ENCODE measurements around the gene ITGA6.

The ITGA6 gene

GRCh38 chr2:172440795-172441194 is 13.4 kb downstream of the ITGA6 start:
- DNase-seq (ENCODE audit: low read depth, low spot score) = no peak

GRCh38 chr2:172442072-172442895 is 14.9 kb downstream of the ITGA6 start:
- DNase-seq (ENCODE audit: low read depth, low spot score) = peak; percentile 84

- DNase-seq (ENCODE audit: low read depth, low spot score) = no peak
These were observed 18.5 kb downstream of the ITGA6 start for GRCh38 chr2:172445851-172446250.

- DNase-seq (ENCODE audit: low read depth, low spot score) = no peak
These were observed 19.2 kb downstream of the ITGA6 start for GRCh38 chr2:172446474-172447063.

- DNase-seq (ENCODE audit: low read depth, low spot score) = no peak
These were observed 20.6 kb downstream of the ITGA6 start for GRCh38 chr2:172447811-172448493.

- DNase-seq (ENCODE audit: low read depth, low spot score) = peak; percentile 53
These were observed 21.3 kb downstream of the ITGA6 start for GRCh38 chr2:172448544-172449267.

- DNase-seq (ENCODE audit: low read depth, low spot score) = no peak
These were observed 22.6 kb downstream of the ITGA6 start for GRCh38 chr2:172449911-172450550.

- no peak for DNase-seq (ENCODE audit: low read depth, low spot score)
These were observed 24.5 kb downstream of the ITGA6 start for GRCh38 chr2:172451923-172452322.

GRCh38 chr2:172452845-172453244 is 25.5 kb downstream of the ITGA6 start:
- DNase-seq (ENCODE audit: low read depth, low spot score) = no peak

GRCh38 chr2:172454404-172455120 is 27.2 kb downstream of the ITGA6 start:
- no peak for DNase-seq (ENCODE audit: low read depth, low spot score)

- no peak for DNase-seq (ENCODE audit: low read depth, low spot score)
These were observed 27.7 kb downstream of the ITGA6 start for GRCh38 chr2:172455121-172455515.

- DNase-seq (ENCODE audit: low read depth, low spot score) = peak; percentile 64
These were observed 28.6 kb downstream of the ITGA6 start for GRCh38 chr2:172456002-172456401.

GRCh38 chr2:172457536-172457935 is 30.1 kb downstream of the ITGA6 start:
- no peak for DNase-seq (ENCODE audit: low read depth, low spot score)

GRCh38 chr2:172458561-172459124 is 31.3 kb downstream of the ITGA6 start:
- no peak for DNase-seq (ENCODE audit: low read depth, low spot score)

- no peak for DNase-seq (ENCODE audit: low read depth, low spot score)
These were observed 33.4 kb downstream of the ITGA6 start for GRCh38 chr2:172460780-172461201.

GRCh38 chr2:172461591-172462372 is 34.4 kb downstream of the ITGA6 start:
- peak; percentile 84 for DNase-seq (ENCODE audit: low read depth, low spot score)

- no peak for DNase-seq (ENCODE audit: low read depth, low spot score)
These were observed 35.0 kb downstream of the ITGA6 start for GRCh38 chr2:172462373-172462848.

- DNase-seq (ENCODE audit: low read depth, low spot score) = no peak
These were observed 35.5 kb downstream of the ITGA6 start for GRCh38 chr2:172462849-172463381.
